ENCODE results near the gene HRAS.

- TF ChIP-seq CTCF (IDR thresholded peaks at IDR 0.05) = no peak
- no peak for TF ChIP-seq NFE2L2 (conservative IDR thresholded peaks at IDR 0.05; ENCODE audit: low read length)
- no peak for TF ChIP-seq SMC3 (IDR thresholded peaks at IDR 0.05)
- no peak for TF ChIP-seq BHLHE40 (IDR thresholded peaks at IDR 0.05; ENCODE audit: low read depth, low read length)
These were observed 37.9 kb upstream of the HRAS start for GRCh38 chr11:573146-573759.

Data from A549 (cell line).